ENCODE measurements around the gene VPS72.

DNA sequence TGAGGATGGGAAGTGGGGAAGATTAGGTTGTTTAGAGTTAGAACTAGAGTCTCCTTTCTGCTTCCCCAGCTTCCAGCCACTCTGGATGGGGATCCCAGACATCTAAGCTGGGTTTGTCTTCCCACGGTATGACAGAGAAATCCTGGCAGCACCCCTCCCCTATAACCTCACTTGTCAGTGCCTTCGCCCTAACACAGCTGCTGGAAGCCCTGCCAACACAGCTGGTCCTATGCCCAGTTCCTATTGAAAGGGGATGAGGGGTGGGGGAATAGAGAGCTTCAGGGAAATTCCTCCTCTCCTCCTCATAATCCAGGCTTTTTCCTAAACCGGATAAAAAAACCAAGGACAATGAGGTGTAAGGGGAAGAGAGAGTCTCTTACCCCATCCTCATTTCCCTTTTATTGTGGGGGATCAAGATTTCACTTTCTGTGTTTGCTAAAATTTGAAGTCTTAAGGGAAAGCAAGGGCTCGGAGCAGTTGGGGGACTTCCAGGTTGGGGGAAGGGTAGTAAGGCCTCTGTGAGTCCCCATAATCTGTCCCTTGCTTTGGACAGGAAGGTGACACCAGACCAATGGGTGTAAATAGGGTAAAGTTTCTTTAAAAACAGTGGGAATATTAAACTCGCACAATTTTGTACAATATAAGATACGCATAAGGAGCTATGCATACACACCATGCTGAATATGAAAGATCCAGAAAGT lies 14.8 kb downstream of the VPS72 start:
- TF ChIP-seq PATZ1 (CRISPR knock-in tag; IDR thresholded peaks at IDR 0.05; ENCODE audit: borderline replicate concordance) (no peak), CREB5 (CRISPR knock-in tag; IDR thresholded peaks at IDR 0.05; ENCODE audit: low read depth) (no peak)
